Breast epithelium (tissue), 3 donors: ENCODE measurements around the gene GNS.

Source experiments
- CTCF ChIP-seq, 3 donors: fragments of 450-650 bp; IDR thresholded peaks; one replicate each; pipeline ENCODE4 v1.5.1; 2016 to 2017; ENCODE audit warnings: antibody characterized with exemption in 3 of 3, mild to moderate bottlenecking in 3 of 3, moderate library complexity in 3 of 3
- POLR2AphosphoS5 ChIP-seq, 3 donors: sonication (generic); formaldehyde crosslinking; IDR thresholded peaks; one replicate each; pipeline ENCODE4 v1.6.1; 2017; ENCODE audit warnings: antibody characterized with exemption in 3 of 3

- no peak for TF ChIP-seq POLR2AphosphoS5 (IDR thresholded peaks at IDR 0.05)
- no peak for TF ChIP-seq CTCF (IDR thresholded peaks at IDR 0.05)
Observed at GRCh38 chr12:64713376-64713775, 45.8 kb downstream of the GNS start.
